Glomerular endothelial cell (primary cell): Measurements from ENCODE around the gene SLC13A4. TPM values are rescaled to one million over a fixed set of nuclear protein-coding genes. Genes with fewer than 3 reads are reported as not detected.

Source experiments
- DNase-seq: peaks from one replicate; pipeline ENCODE4 v3.0.0-alpha.2; 2011; ENCODE audit warnings: low read depth, low spot score; ENCODE audit errors: extremely low read depth
- total RNA-seq: library from RNA; depleted of rRNA; stranded (reverse); fragments of >200 nt; gene quantifications from 2 replicates; pipeline ENCODE4 v1.2.3, GENCODE V29; 2015

The SLC13A4 gene
- total RNA-seq, 1 donor from 2014 or later: not detected

- DNase-seq: no peak
Observed at GRCh38 chr7:135721198-135721820, 6.7 kb downstream of the SLC13A4 start.

- no peak for DNase-seq
Observed at GRCh38 chr7:135719688-135720087, 8.3 kb downstream of the SLC13A4 start.

GRCh38 chr7:135718794-135719437, 9.1 kb downstream of the SLC13A4 start:
- DNase-seq: no peak

- no peak for DNase-seq
Observed at GRCh38 chr7:135718219-135718618, 9.8 kb downstream of the SLC13A4 start.

DNA sequence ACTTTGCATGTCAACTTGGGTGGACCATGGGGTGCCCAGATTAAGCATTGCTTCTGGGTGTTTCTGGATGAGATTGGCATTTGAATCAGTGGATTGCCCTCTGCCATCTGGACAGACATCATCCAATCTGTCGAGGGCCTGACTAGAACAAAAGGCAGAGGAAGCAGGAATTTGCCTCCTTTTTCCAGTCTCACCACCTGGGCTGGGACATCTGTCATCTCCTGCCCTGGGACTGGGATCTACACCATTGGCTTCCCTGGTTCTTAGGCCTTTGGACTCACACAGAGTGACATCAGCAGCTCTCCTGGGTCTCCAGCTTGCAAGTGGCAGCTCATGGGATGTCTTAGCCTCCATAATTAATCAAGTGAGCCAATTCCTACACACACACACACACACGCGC, 10.3 kb downstream of the SLC13A4 start:
- DNase-seq: no peak

DNA sequence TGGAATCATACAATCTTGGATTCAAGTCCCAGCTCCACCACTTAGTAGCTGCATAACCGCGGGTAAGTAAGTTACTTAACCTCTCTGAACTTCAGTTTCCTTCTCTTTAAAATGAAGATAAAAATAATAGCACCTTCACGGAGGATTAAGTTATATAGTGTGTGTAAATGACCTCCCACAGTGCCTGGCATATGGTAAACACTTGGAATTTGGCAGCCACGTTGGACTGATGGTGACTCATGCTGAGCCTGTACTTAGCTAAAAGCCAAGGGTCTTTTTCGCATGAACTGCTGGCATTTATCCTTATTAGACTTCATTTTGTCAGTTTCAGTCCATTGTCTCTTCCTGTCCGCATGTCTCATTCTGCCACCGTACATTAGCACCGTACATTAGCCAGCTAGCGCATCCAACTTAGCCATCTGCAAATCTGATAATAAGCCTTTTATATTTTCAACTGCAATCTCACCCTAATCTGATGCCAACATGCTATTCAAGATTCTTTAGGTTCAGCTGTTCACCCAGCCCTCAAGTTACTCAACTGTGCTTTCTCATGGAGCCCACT, 11.2 kb downstream of the SLC13A4 start:
- DNase-seq: no peak

DNA sequence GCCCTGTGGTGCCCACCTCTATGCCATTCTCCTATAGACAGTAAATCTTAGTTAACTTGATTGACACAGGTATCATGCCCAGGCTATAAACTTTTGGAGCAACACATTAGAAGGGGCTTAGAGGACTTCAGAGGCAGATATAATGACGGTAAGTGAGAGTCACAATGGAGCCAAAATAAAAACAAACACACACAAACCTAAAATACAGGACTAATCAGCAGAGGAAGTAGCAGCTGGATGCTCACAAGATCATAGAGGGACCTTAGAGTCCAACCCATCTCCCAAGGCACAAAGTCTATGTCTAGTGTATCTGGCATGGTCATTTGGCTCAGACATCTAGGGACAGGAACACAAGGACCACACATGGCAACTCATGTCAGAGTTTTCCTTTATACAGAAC, 12.3 kb downstream of the SLC13A4 start:
- no peak for DNase-seq

DNA sequence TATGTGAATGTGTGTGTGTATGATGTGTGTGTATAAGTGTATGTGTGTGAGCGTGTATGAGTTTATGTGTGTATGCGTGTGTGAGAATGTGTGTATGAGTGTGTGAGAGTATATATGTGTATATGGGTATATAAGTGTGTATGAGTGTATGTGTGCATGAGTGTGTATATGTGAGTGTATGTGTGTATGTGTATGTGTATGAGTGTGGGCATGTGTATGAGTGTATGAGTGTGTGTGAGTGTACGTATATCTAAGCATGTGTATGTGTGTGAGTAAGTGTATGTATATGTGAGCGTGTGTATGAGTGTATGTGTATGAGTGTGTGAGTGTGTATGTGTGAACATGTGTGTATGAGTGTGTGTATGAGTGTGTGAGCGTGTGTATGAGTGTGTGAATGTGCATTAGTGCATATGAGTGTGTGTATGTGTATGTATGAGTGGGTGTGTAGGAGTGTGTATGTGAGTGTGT, 12.9 kb downstream of the SLC13A4 start:
- no peak for DNase-seq

DNA sequence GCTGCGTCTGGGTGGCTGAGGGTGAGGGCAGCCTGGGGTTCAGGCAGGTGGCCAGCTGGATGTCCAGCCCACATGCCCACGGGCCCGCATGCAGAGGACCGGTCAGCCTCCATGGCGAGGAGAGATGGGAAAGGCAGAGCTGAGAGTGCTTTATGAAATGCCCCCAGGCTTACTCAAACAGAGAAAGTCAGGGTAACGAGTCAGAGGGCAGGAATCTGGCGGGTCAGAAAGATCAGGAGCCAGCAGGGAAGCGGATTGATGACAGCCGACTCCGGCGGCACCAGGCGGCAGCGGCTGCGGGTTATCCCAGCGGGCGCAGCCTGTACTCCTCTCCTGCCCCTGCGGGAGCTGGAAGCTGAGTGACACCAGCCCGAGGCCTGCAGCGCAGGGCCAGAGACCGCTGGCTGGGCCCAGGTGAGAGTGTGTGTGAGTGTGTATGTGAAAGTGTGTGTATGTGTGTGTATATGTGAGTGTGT, 13.4 kb downstream of the SLC13A4 start:
- DNase-seq: no peak

GRCh38 chr7:135713836-135714470, 14.0 kb downstream of the SLC13A4 start:
- no peak for DNase-seq

- DNase-seq: no peak
Observed at GRCh38 chr7:135712796-135713195, 15.2 kb downstream of the SLC13A4 start.

DNA sequence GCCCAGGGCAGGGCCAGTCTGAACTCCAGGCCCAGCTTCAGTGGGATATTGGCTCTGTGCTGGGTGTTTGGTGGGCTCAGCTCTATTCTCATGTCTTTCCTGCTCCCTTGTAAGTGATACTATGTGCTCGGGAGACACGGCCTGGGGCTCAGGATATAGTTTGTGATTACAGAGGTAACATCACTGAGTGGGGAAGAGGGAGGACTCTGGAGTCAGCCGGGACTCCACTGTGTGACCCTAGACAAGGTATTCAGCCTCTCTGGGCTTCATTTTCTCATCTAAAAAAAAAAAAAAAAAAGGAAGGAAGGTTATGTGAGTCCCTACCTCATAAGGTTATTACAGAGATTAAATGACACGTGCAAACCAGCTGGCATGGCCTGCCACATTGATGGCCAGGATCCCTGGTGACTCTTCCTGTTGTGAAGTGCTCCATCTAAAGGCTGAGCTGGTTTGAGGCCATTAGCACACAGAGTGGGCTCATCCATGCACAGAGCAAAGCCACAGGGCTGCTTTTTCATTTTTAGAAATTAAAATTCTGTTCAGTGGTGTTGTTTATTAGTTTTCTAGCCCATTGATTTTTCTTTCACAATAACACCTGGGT, 15.7 kb downstream of the SLC13A4 start:
- DNase-seq: no peak

- DNase-seq: no peak
Observed at GRCh38 chr7:135711139-135711469, 16.9 kb downstream of the SLC13A4 start.

GRCh38 chr7:135710417-135711138, 17.4 kb downstream of the SLC13A4 start:
- DNase-seq: no peak

DNA sequence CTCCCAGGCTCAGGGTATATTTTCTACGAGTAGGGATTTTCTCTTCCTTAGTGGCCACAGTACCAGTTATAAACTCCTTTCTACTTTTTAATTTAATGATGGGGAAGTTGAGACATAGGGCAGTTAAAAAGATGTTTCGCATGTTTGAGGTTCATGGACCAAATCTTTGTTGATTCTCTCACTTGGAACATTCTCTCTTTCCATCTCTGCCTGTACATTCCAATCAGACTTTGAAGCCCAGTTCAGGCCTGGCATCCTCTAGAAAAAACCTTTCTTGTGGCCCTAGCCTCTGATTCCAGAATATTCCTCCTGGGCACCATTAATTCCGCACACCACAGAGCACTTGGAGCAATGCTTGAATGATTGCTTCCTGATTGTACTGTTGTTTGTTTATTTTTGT, 18.5 kb downstream of the SLC13A4 start:
- no peak for DNase-seq

DNA sequence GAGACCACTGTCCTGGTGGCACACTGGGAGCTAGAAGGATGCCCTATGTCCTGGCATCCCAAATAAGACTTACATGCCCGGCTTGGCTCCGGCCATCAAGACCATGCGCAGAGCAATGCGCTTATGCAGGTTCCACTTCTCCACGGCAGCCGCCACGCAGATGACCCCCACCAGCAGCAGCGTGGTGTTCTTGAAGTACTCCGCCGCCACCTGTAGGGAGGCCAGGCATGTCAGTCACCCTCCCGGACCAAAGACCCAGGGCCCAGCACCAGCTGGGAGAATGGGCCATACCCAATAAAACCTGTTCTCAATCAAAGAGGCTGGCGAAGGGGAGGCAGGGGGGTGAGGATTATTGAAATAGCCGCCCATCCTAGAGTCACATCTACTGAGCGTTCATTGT, 19.9 kb downstream of the SLC13A4 start:
- no peak for DNase-seq

DNA sequence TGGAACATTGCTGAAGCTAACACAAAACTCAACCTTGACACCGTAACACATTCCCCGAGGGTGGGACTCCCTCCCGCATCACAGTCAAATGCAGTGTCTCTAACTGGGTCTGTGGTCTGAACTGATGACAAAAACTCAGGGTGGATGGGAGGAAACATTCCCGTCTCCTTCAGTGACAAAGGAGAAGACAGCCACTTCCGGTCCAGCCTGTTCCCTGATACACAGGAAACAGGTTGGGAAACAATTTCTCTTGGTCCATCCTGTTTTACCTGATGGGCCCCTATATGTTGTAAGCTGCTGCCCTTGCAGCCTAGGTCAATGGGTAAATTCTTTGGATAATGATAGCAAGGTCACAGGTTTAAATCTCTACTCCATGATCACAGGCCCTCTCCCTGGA, 20.4 kb downstream of the SLC13A4 start:
- no peak for DNase-seq

DNA sequence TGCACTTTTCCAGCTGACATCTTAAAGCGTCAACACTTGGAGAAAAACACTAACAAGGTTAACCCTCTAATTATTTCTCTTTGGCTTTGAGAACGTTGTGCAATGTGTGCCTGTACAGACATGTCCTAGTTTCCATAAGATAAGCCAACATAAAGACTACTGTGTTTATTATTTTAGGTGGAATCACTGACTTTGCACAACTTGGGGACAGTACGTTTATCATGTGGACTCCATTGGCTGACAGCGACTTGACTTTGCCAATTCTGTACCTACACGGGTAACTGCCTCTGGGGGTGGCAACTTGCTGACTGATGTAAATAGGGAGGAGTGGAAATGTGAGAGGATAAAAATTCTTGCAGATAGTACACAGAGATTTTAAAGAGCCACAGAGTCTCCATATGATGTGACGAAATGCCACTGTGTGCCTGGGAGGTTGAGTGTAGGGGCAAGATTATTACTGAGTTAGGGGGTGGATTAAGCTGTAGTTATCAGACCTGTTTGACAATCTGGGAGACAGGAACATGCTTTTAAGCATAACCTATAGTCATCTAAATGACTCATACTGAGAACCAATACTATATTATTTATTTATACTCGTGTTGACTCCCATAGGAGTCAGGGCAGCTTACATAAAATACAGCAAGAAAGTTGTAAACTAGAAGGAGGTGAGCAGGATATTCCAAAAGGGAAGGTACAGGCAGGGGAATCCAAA, 21.0 kb downstream of the SLC13A4 start:
- no peak for DNase-seq

GRCh38 chr7:135706038-135706742, 21.8 kb downstream of the SLC13A4 start:
- no peak for DNase-seq

- DNase-seq: no peak
Observed at GRCh38 chr7:135704698-135705097, 23.3 kb downstream of the SLC13A4 start.
